ENCODE data around the gene RPL12.

Gene RPL12

GRCh38 chr9:127450830-127451607 lies at the start of gene RPL12, which contains the start of gene LRSAM1:
Gene RPL12, minus strand, starts transcription at chr9:127451406. Its CDS starts 89 bp downstream, at chr9:127451317.
Gene LRSAM1, plus strand, starts transcription at chr9:127451510. Its CDS starts 3,018 bp downstream, at chr9:127454528.
- Histone ChIP-seq H3K9me3 (ENCODE audit: control insufficient read depth in 5 of 5, low read length in 5 of 5) (no peaks in the 10 kb centered on the region), H3K9ac (ENCODE audit: low read length in 5 of 5) (peak within 1 kb of the TSS; percentile 93 to 98 (median 95)), H3K27ac (ENCODE audit: low read depth, low read length) (peak within 1 kb of the TSS; percentile 92), H3K36me3 (ENCODE audit: control insufficient read depth in 5 of 5, insufficient read depth in 5 of 5, low read length in 5 of 5) (peaks cover 10 to 53% (median 41%) of the 10 kb centered on the region in 5 donors), H3K4me1 (ENCODE audit: control insufficient read depth in 5 of 5, insufficient read depth in 5 of 5, low read length in 5 of 5) (peaks cover 8 to 61% (median 40%) of the 10 kb centered on the region in 5 donors), H3K4me3 (ENCODE audit: low read depth in 1 of 5, low read length in 5 of 5) (peak within 1 kb of the TSS; percentile 79 to 92 (median 87)), H3K27me3 (ENCODE audit: control insufficient read depth in 5 of 5, insufficient read depth in 4 of 5, low read length in 5 of 5) (no peaks in the 10 kb centered on the region)

GRCh38 chr9:127500862-127501261 lies 49.7 kb upstream of the RPL12 start:
- H3K27me3 ChIP-seq (ENCODE audit: control insufficient read depth in 5 of 5, insufficient read depth in 4 of 5, low read length in 5 of 5): no peaks in the 10 kb centered on the region
- H3K4me1 ChIP-seq (ENCODE audit: control insufficient read depth in 5 of 5, insufficient read depth in 5 of 5, low read length in 5 of 5): peaks cover 0 to 1% (median 0%) of the 10 kb centered on the region in 5 donors
- H3K36me3 ChIP-seq (ENCODE audit: control insufficient read depth in 5 of 5, insufficient read depth in 5 of 5, low read length in 5 of 5): peaks cover 0 to 58% (median 41%) of the 10 kb centered on the region in 5 donors
- no peak overlapping the region for H3K27ac ChIP-seq (ENCODE audit: low read depth, low read length)
- no peak overlapping the region for H3K9ac ChIP-seq (ENCODE audit: low read length in 5 of 5)
- no peak overlapping the region for H3K4me3 ChIP-seq (ENCODE audit: low read depth in 1 of 5, low read length in 5 of 5)
- no peaks in the 10 kb centered on the region for H3K9me3 ChIP-seq (ENCODE audit: control insufficient read depth in 5 of 5, low read length in 5 of 5)

- H3K27ac ChIP-seq (ENCODE audit: low read depth, low read length): no peak overlapping the region
- H3K4me3 ChIP-seq (ENCODE audit: low read depth in 1 of 5, low read length in 5 of 5): no peak overlapping the region
- H3K4me1 ChIP-seq (ENCODE audit: control insufficient read depth in 5 of 5, insufficient read depth in 5 of 5, low read length in 5 of 5): peaks cover 0 to 6% (median 2%) of the 10 kb centered on the region in 5 donors
- H3K9ac ChIP-seq (ENCODE audit: low read length in 5 of 5): no peak overlapping the region
- no peaks in the 10 kb centered on the region for H3K27me3 ChIP-seq (ENCODE audit: control insufficient read depth in 5 of 5, insufficient read depth in 4 of 5, low read length in 5 of 5)
- peaks cover 0 to 63% (median 45%) of the 10 kb centered on the region in 5 donors for H3K36me3 ChIP-seq (ENCODE audit: control insufficient read depth in 5 of 5, insufficient read depth in 5 of 5, low read length in 5 of 5)
- no peaks in the 10 kb centered on the region for H3K9me3 ChIP-seq (ENCODE audit: control insufficient read depth in 5 of 5, low read length in 5 of 5)
These were observed 49.2 kb upstream of the RPL12 start for GRCh38 chr9:127500399-127500798.

GRCh38 chr9:127498298-127498697 lies 47.1 kb upstream of the RPL12 start:
- H3K36me3 ChIP-seq (ENCODE audit: control insufficient read depth in 5 of 5, insufficient read depth in 5 of 5, low read length in 5 of 5): peaks cover 0 to 64% (median 48%) of the 10 kb centered on the region in 5 donors
- H3K27ac ChIP-seq (ENCODE audit: low read depth, low read length): no peak overlapping the region
- H3K4me3 ChIP-seq (ENCODE audit: low read depth in 1 of 5, low read length in 5 of 5): no peak overlapping the region
- no peaks in the 10 kb centered on the region for H3K27me3 ChIP-seq (ENCODE audit: control insufficient read depth in 5 of 5, insufficient read depth in 4 of 5, low read length in 5 of 5)
- H3K4me1 ChIP-seq (ENCODE audit: control insufficient read depth in 5 of 5, insufficient read depth in 5 of 5, low read length in 5 of 5): peaks cover 0 to 9% (median 6%) of the 10 kb centered on the region in 5 donors
- H3K9me3 ChIP-seq (ENCODE audit: control insufficient read depth in 5 of 5, low read length in 5 of 5): no peaks in the 10 kb centered on the region
- no peak overlapping the region for H3K9ac ChIP-seq (ENCODE audit: low read length in 5 of 5)

- H3K9ac ChIP-seq (ENCODE audit: low read length in 5 of 5): no peak overlapping the region
- H3K36me3 ChIP-seq (ENCODE audit: control insufficient read depth in 5 of 5, insufficient read depth in 5 of 5, low read length in 5 of 5): peaks cover 0 to 64% (median 45%) of the 10 kb centered on the region in 5 donors
- H3K4me1 ChIP-seq (ENCODE audit: control insufficient read depth in 5 of 5, insufficient read depth in 5 of 5, low read length in 5 of 5): peaks cover 0 to 9% (median 6%) of the 10 kb centered on the region in 5 donors
- no peaks in the 10 kb centered on the region for H3K27me3 ChIP-seq (ENCODE audit: control insufficient read depth in 5 of 5, insufficient read depth in 4 of 5, low read length in 5 of 5)
- no peak overlapping the region for H3K27ac ChIP-seq (ENCODE audit: low read depth, low read length)
- no peak overlapping the region for H3K4me3 ChIP-seq (ENCODE audit: low read depth in 1 of 5, low read length in 5 of 5)
- H3K9me3 ChIP-seq (ENCODE audit: control insufficient read depth in 5 of 5, low read length in 5 of 5): no peaks in the 10 kb centered on the region
These were observed 46.6 kb upstream of the RPL12 start for GRCh38 chr9:127497656-127498290.

- H3K27ac ChIP-seq (ENCODE audit: low read depth, low read length): no peak overlapping the region
- peaks cover 0 to 69% (median 51%) of the 10 kb centered on the region in 5 donors for H3K36me3 ChIP-seq (ENCODE audit: control insufficient read depth in 5 of 5, insufficient read depth in 5 of 5, low read length in 5 of 5)
- no peak overlapping the region for H3K4me3 ChIP-seq (ENCODE audit: low read depth in 1 of 5, low read length in 5 of 5)
- peaks cover 0 to 9% (median 6%) of the 10 kb centered on the region in 5 donors for H3K4me1 ChIP-seq (ENCODE audit: control insufficient read depth in 5 of 5, insufficient read depth in 5 of 5, low read length in 5 of 5)
- H3K27me3 ChIP-seq (ENCODE audit: control insufficient read depth in 5 of 5, insufficient read depth in 4 of 5, low read length in 5 of 5): no peaks in the 10 kb centered on the region
- H3K9ac ChIP-seq (ENCODE audit: low read length in 5 of 5): no peak overlapping the region
- no peaks in the 10 kb centered on the region for H3K9me3 ChIP-seq (ENCODE audit: control insufficient read depth in 5 of 5, low read length in 5 of 5)
These were observed 45.8 kb upstream of the RPL12 start for GRCh38 chr9:127496974-127497373.

- Histone ChIP-seq H3K4me1 (ENCODE audit: control insufficient read depth in 5 of 5, insufficient read depth in 5 of 5, low read length in 5 of 5) (peaks cover 0 to 9% (median 6%) of the 10 kb centered on the region in 5 donors), H3K36me3 (ENCODE audit: control insufficient read depth in 5 of 5, insufficient read depth in 5 of 5, low read length in 5 of 5) (peaks cover 0 to 75% (median 58%) of the 10 kb centered on the region in 5 donors), H3K9me3 (ENCODE audit: control insufficient read depth in 5 of 5, low read length in 5 of 5) (no peaks in the 10 kb centered on the region), H3K9ac (ENCODE audit: low read length in 5 of 5) (no peak overlapping the region), H3K27me3 (ENCODE audit: control insufficient read depth in 5 of 5, insufficient read depth in 4 of 5, low read length in 5 of 5) (no peaks in the 10 kb centered on the region), H3K4me3 (ENCODE audit: low read depth in 1 of 5, low read length in 5 of 5) (no peak overlapping the region), H3K27ac (ENCODE audit: low read depth, low read length) (no peak overlapping the region)
These were observed 44.8 kb upstream of the RPL12 start for GRCh38 chr9:127495884-127496555.

- Histone ChIP-seq H3K4me3 (ENCODE audit: low read depth in 1 of 5, low read length in 5 of 5) (no peak overlapping the region), H3K4me1 (ENCODE audit: control insufficient read depth in 5 of 5, insufficient read depth in 5 of 5, low read length in 5 of 5) (peaks cover 0 to 9% (median 6%) of the 10 kb centered on the region in 5 donors), H3K9ac (ENCODE audit: low read length in 5 of 5) (no peak overlapping the region), H3K27me3 (ENCODE audit: control insufficient read depth in 5 of 5, insufficient read depth in 4 of 5, low read length in 5 of 5) (no peaks in the 10 kb centered on the region), H3K9me3 (ENCODE audit: control insufficient read depth in 5 of 5, low read length in 5 of 5) (no peaks in the 10 kb centered on the region), H3K36me3 (ENCODE audit: control insufficient read depth in 5 of 5, insufficient read depth in 5 of 5, low read length in 5 of 5) (peaks cover 0 to 85% (median 70%) of the 10 kb centered on the region in 5 donors), H3K27ac (ENCODE audit: low read depth, low read length) (no peak overlapping the region)
These were observed 43.1 kb upstream of the RPL12 start for GRCh38 chr9:127494304-127494702.

- Histone ChIP-seq H3K4me1 (ENCODE audit: control insufficient read depth in 5 of 5, insufficient read depth in 5 of 5, low read length in 5 of 5) (peaks cover 0 to 9% (median 6%) of the 10 kb centered on the region in 5 donors), H3K27me3 (ENCODE audit: control insufficient read depth in 5 of 5, insufficient read depth in 4 of 5, low read length in 5 of 5) (no peaks in the 10 kb centered on the region), H3K9ac (ENCODE audit: low read length in 5 of 5) (no peak overlapping the region), H3K36me3 (ENCODE audit: control insufficient read depth in 5 of 5, insufficient read depth in 5 of 5, low read length in 5 of 5) (peaks cover 0 to 91% (median 75%) of the 10 kb centered on the region in 5 donors), H3K27ac (ENCODE audit: low read depth, low read length) (no peak overlapping the region), H3K9me3 (ENCODE audit: control insufficient read depth in 5 of 5, low read length in 5 of 5) (no peaks in the 10 kb centered on the region), H3K4me3 (ENCODE audit: low read depth in 1 of 5, low read length in 5 of 5) (no peak overlapping the region)
These were observed 42.5 kb upstream of the RPL12 start for GRCh38 chr9:127493592-127494303.
